AG20443 (cell line): ENCODE results near the gene ZSCAN23.
A peak's percentile ranks its signal among the peaks of the same experiment; 100 is the strongest.
"Not testable (repeated sequence)": the region's sequence is repeated elsewhere in the genome, so short reads cannot be mapped to it uniquely, and the experiment has no call there.

ENCODE experiments used
- DNase-seq: peaks from one replicate; pipeline ENCODE4 v3.0.0; 2012; ENCODE audit warnings: low spot score, mixed read lengths

ZSCAN23 gene

DNA sequence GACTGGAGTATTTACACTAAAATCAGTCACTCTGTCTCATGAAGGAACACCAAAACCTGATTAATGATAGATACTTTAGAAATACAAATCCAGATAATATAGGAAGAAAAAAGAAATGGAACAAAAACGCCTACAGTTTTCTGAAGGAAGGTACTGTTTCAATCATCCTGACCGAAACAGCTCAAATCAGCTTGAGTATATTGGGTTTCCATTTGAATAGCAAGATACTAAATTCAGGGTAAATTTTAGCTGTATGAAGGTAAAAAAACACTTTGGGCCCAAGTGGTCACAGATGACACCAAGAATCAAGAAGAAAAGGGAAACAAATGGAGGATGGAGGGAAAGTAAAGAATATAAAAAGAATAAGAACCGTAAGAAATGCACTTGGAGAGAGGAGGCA lies 6.9 kb downstream of the ZSCAN23 start:
- DNase-seq: no peak

DNA sequence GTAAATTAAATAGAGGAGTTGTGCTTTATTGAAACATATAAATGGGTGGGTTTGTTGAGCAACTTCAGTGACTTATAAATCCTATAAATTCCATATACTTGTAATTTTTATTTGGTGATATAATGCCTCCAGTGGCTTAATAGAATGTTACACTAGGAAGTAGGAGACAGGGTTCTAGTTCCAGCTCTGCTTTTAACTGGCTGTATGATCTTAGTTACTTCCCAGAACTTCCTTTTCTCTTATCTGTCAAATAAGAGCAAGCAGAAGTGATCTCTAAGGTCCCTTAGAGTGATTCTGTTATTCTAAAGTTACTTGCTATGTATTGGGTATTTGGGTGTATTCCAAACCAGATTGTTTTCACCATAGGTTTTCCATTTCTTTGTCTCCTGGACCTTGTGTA lies 10.2 kb downstream of the ZSCAN23 start:
- DNase-seq: no peak

DNA sequence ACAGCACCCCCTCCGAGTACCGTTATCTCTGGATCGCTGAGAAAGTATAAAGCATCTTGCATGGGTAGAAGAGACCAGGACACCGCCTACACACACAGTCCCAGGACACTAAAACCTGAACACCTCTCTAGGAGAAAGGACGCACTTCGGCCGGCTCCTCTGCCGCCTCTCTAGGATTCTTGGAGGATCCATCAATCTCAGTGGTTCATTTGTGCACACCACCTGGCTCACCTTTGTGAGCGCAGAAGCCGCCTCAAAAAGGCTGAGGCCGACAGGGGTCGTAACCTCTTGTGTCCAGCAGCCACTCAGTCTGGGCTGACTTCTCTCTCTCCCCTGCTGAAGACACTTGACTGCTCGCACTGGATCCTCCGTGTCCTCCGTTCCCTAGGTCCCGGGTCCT lies 13.5 kb downstream of the ZSCAN23 start:
- no peak for DNase-seq

DNA sequence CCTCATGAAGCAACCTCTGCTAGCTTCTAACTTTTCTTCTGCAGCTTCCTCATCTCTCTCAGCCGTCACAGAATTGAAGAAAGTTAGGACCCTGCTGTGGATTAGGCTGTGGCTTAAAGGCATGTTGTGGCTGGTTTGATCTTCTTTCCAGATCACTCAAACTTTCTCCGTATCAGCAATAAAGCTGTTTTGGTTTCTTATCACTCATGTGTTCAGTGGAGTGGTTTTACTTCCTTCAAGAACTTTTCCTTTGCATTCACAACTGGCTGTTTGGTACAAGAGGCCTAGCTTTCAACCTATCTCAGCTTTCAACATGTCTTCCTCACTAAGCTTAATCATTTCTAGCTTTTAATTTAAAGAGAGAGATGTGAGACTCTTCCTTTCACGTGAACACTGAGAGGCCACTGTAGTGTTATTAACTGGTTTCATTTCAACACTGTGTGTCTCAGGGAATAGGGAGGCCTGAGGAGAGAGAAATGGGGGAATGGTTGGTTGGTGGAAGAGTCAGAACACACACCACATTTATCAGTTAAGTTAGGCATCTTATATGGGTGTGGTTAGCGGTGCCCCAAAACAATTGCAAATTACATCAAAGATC lies 17.2 kb downstream of the ZSCAN23 start:
- no peak for DNase-seq

DNA sequence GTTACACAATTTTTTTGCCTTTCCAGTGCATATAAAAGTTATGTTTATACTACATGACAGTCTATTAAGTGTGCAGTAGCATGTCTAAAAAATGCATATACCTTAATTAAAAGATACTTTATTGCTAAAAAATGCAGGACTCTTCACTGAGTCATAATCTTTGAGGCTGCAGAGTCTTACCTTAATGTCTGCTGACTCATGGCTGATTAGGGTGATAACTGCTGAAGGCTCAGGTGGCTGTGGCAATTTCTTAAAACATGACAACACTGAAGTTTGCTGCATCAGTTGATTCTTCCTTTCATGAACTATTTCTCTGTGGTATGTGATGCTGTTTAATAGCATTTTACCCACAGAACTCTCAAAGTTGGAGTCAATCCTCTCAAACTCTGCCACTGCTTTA lies 19.1 kb downstream of the ZSCAN23 start:
- DNase-seq: no peak

DNA sequence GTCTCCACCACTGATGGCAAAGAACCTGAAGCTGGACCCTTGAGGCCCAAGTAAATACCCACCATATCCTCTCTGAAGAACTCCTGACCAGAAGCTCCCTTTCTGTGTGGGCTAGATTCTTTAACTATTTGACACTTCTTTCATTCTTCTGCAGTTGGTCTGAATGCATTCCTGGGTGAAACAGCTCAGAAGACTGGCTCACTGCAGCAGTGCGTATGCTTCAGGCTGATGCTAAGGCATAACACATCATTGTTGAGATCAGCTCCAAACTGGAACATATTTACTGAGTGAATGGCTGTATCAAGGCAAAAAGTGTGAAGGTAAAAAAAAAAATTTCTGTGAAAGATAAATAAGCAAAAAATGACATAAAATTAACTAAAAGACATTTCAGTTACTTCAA lies 19.7 kb downstream of the ZSCAN23 start:
- DNase-seq: no peak

DNA sequence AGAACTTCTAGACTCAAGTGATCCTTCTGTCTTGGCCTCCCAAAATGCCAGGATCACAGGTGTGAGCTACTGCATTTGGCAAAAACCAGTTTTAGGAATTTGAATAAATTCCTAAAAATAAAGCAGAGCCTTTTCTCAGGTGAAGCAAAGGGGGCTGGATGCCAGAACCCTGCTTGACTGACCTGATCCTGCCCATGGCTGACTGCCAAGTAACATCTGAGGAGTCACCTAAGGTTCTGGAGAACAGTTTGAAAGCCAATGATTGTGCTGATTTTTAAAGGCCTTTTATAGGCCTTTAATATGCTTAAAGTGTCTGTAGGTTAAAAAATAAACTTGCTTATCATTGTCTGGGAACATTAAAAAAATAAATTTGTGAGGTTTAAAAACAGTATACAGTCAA lies 29.6 kb downstream of the ZSCAN23 start:
- no peak for DNase-seq

DNA sequence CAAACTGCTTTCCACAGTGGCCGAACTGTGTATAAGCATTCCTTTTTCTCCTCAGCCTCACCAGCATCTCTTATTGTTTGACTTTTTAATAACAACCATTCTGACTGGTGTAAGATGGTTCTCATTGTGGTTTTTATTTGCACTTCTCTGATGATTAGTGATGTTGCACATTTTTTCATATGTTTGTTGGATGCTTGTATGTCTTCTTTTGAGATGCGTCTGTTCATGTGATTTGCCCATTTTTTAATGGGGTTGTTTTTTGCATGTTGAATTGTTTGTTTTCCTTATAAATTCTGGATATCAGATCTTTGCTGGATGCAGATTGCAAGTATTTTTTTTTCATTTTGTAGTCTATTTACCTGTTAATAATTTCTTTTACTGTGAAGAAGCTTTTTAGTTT lies 32.5 kb downstream of the ZSCAN23 start:
- DNase-seq: no peak

DNA sequence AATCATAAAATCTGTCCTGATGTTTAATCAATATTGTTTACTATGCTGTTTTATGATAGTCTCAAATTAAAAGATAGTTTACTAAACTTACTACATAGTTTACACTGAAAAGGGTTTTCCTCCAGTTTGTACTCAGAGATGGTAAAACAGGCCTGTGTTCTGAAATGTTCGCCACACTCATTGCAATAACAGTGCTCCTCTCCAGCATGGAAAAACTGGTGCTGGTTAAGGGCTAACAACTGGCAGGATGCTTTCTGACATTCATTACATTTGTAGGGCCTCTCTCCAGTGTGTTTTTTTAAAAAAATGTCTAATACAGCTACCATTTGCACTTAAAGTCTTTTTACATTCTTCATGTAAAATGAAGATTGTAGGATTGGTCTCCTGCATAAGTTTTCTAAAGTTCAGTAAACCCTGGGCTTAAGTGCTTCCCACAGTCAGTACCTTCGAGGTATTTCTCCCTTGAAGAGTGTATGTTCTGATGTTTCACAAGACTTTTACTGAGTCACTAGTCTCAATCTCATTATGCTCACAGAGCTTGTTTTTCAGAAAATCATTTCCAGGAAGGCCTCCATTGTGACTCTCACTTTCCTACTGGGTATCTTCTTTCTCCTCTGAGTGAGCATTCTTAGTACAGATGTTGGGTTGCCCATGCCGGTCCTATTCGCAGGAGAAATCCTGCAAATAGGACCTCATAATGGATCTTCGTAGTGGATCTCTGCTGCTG lies 35.1 kb downstream of the ZSCAN23 start:
- DNase-seq: no peak

DNA sequence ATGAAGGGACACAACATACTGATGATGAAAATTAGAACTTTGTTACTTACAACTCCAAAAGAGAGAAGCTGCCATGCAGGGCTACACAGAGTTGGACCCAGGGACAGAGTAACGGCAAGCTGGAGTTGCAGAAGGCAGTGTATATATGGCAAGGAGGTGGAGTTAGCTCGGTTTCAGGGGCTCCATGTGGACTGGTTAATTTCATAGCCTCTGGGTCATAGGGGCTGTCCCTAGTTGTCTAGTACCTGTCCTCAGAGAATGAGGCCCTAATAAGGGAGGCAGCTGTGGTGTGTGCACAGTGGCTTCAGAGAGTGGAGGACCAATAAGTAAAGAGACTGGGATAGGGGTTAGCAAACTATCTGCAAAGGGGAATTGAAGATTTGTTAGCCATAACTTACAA lies 35.9 kb downstream of the ZSCAN23 start:
- no peak for DNase-seq

DNA sequence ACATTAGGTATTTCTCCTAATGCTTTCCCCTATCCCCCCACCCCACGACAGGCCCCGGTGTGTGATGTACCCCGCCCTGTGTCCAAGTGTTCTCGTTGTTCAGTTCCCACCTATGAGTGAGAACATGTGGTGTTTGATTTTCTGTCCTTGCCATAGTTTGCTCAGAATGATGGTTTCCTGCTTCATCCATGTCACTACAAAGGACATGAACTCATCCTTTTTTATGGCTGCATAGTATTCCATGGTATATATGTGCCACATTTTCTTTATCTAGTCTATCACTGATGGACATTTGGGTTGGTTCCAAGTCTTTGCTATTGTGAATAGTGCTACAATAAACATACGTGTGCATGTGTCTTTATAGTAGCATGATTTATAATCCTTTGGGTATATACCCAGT lies 39.4 kb downstream of the ZSCAN23 start:
- not testable (repeated sequence) for DNase-seq

DNA sequence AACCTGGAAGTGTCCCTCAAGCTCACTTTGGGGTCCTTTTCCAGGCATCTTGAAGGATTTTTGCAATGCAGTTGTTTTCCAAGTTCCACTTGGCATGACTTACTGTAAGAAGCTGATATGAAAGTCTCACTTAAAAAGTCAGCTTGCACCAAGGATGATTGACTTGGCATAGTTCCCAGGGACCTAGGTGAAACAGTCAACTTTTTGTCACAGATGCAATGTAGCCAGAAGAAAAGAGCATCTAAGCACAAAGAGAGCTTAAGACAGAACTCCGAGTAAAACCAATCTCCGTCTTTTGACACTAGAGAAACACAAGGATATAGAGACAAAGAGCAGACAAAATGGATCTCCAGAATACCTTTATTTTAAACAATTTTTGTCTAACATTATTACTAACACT lies 41.1 kb downstream of the ZSCAN23 start:
- DNase-seq: no peak

DNA sequence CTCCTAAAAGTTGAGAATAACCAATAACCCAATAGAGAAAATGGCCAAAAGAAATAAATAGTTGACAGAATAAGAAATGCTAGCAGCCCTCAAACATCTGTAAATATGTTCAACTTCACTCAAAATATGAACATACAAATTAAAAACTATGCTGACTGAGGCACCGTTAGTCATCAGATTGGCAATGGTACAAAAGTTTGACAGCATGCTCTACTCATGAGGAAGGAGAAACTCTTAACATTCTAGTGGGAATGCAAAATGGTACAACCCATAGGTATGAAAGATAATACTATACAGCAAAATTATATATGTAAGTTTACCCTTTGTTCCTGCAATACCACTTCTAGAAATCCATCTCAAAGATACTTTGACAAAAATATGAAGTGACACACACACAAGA lies 42.1 kb downstream of the ZSCAN23 start:
- DNase-seq: no peak

DNA sequence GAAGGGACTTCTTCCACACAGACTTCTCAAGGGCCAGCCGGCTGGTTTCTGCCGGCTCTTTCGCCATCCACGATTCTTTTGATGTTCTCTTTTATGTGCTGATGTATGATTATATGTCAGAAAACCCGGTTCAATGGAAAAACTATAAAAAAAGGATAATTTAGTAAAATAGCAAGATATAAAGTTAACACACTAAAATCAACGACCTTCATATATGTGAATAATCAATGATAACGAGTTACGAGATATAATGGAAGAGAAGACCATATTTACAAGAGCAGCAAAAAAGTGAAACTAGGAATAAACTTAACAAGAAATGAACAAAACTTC lies 43.2 kb downstream of the ZSCAN23 start:
- DNase-seq: no peak

DNA sequence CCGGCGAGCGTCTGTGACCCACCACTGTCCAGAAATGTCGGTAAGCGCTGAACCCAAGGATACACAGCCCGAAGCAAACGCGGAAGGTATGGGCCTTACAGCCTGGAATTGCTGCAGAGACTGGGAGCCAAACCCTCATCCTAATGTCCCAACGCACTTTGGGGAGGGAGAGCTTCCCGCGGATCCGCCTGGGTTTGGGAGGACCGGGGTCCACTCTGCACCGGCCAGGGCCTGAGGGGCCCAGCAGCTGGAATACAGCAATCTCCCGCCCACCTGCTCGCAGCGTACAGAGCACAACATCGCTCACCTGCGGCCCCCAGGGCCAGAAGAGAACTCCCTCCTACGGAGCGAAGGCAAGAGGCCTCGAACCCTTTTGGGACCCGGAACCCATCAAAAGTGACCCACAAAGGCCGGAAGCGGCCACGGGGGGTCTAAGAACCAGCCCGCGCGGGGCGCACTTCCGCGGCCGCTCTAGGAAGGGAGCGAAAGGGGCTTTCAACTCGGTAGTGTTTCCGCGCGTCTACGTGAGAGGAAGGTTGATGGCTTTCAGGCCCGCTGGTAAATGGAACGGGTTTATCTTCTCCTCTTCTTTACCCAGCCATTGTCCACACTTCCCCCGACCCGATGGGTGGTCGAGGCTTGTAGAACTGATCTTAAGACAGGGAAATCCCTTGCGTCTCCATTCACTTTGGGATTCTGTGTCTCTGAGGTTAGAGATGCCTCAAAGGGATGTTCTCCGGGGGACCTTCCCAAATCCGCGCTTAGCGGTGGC lies 43.8 kb downstream of the ZSCAN23 start, which contains the start of gene ZSCAN12:
TSS of gene ZSCAN12 (minus strand) at position 398 of the 772 bp plus-strand sequence. CDS start 1,342 bp downstream, outside the sequence.
- DNase-seq: peak; percentile 91

DNA sequence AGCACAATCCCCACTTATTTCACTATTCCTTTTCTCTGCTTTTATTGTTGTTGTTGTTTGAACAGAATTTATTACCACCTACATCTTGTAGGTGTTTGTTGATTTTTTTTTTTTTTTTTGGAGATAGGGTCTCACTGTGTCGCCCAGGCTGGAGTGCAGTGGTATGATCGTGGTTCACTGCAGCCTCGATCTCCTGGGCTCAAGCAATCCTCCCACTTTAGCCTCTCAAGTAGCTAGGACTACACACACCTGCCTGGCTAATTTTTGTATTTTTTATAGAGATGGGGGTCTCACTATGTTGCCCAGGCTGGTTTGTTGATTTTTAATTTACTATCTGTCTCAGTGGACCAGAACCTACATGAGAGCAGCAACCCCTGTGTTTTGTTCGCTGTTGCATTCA lies 47.4 kb downstream of the ZSCAN23 start:
- DNase-seq: no peak

DNA sequence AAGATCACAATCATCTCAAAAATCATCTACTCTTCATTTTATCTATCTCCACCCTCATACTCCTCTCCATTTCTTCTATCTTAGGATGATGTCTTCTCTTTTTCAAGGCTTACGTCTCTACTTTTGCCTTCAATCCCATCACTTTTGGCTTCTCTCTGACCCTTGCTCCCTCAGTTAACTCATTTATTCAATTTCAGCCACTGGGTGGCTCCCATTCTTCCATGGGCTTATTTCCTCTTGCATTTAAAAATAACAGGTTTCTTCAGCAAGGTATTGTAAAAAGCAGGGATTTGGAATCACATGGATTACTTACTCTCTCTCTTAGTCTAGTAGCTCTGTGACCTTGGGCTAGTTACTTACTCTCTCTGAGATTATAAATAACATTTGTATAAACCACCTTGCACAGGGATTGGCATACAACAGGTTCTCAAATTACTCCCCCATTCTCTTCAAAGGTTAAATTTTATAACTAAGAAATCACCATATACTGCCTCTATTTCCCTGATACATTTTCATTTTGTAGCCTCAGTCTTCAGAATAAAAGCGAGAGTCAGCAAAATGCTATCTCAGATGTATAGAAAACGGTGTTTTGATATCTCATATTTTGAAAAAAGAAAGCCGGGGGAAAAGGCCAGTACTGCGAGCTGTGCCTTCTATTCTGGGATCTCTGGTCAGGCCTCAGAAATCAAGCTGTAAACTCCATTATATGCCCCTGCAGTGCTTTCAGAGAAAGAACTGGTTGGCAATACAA lies 49.2 kb downstream of the ZSCAN23 start:
- DNase-seq: peak; percentile 12

DNA sequence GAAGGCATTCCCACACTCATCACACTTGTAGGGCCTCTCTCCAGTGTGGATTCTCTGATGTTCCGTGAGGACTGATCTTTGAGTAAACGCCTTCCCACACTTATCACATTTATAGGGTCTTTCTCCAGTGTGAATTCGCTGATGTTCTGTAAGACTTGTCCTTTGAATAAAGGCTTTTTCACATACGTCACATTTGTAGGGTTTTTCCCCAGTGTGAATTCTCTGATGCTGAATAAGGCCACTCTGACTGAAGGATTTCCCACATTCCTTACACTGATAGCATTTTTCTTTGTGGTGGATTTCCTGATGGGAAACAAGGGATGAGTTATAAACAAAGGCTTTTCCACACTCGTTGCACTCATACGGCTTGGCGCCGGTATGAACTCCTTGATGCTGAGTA lies 52.6 kb downstream of the ZSCAN23 start:
- DNase-seq: no peak

DNA sequence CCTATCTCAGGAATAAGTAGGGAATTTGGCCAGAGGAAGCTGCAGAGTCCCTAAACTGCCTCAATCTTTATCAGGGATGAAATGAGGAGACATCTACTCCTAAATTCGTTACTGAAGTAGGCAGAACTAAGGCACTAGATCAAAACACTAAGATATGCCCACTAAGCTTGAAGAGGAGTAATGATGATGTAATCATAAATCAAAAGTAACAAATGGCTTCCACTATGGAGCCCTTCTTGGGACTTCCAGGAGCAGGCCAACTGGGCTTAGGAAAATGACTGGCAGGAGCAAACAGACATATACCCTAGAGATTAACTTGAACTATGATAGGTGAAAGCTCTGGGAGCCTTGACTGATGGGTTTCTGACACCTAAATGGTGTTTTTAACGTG lies 59.2 kb downstream of the ZSCAN23 start:
- DNase-seq: no peak

DNA sequence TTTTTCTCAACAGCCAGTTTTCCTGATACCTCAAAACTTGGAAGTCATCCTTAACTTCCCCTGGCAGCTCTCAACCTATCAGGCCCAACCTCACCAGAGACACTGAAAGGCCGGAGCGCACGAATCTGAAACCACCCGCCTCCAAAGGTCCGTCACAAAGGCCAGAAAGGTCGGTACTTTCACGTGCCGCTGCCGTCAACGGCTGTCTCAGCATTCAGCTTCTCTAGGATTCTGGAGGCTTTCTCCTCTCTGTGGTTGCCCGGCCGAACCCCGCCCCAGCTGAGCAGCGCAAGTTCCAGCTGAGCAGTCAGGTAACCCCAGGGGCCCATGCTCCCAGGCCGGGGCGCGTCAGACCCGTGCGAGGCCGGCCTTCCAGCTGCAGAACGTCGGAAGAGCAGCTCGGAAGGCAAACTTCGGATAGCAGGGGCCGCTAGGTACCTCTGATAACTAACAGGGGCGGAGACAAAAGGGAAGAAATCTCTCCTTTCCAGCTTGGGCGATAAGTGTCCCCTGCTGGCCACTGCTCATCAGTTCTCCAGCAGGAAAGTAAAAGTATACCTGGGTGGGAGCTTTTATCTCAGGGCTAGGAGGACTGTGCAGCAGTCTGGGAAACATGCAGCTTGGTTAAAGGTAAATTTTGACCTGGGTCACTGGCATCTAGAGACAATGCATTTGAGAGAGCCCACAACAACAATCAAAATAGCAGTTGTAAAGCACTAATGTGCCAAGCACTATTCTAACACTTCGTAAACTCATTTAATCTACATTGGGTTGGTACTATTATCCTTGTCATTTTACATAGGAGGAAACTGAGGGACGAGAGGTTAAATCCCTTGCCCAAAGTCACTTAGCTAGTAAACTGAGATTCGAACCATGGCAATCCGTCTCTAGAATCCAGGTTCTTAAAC lies 59.8 kb downstream of the ZSCAN23 start:
- DNase-seq: peak; percentile 64
